ENCODE results near the gene ZBTB48. TPM values are rescaled to one million over a fixed set of nuclear protein-coding genes. Genes with fewer than 3 reads are reported as not detected.

ZBTB48 gene
- polyA plus RNA-seq, 1 of the 3 experiments (the other 2 are of a cell fraction) = 31.2 TPM

- no peak; a peak in 1 of 4 replicates for TF ChIP-seq EP300 (IDR thresholded peaks at IDR 0.05; ENCODE audit: borderline replicate concordance in 1 of 2, low read depth in 1 of 2, low read length in 1 of 2)
- TF ChIP-seq USF1 (IDR thresholded peaks at IDR 0.05; ENCODE audit: borderline replicate concordance, low read depth) = no peak
- peak; percentile 15; the same call in 1 of the 2 replicates for TF ChIP-seq TCF12 (IDR thresholded peaks at IDR 0.05)
- TF ChIP-seq GATA2 (CRISPR knock-in tag; IDR thresholded peaks at IDR 0.05) = no peak
- no peak for TF ChIP-seq SIN3A (IDR thresholded peaks at IDR 0.05; ENCODE audit: borderline replicate concordance, low read depth, low read length)
- TF ChIP-seq FOSL2 (IDR thresholded peaks at IDR 0.05; ENCODE audit: borderline replicate concordance, low read depth) = no peak
- no peak for TF ChIP-seq TAF1 (IDR thresholded peaks at IDR 0.05; ENCODE audit: borderline replicate concordance, low read depth, low read length)
- no peak for TF ChIP-seq USF2 (IDR thresholded peaks at IDR 0.05; ENCODE audit: borderline replicate concordance, low read depth, low read length)
- no peak for TF ChIP-seq RFX5 (IDR thresholded peaks at IDR 0.05; ENCODE audit: low read length)
- no peak for TF ChIP-seq POLR2AphosphoS5 (IDR thresholded peaks at IDR 0.05; ENCODE audit: low read depth, low read length)
- peak; percentile 52 for TF ChIP-seq GABPA (IDR thresholded peaks at IDR 0.05; ENCODE audit: low read depth)
- no peak for TF ChIP-seq TEAD4 (IDR thresholded peaks at IDR 0.05; ENCODE audit: borderline replicate concordance, insufficient read depth)
- TF ChIP-seq CHD2 (IDR thresholded peaks at IDR 0.05; ENCODE audit: low read length, partially characterized antibody) = peak; percentile 96
- TF ChIP-seq NFIC (IDR thresholded peaks at IDR 0.05; ENCODE audit: borderline replicate concordance) = no peak
These were observed 33.7 kb downstream of the ZBTB48 start, which contains the start of gene PHF13 (continued) for GRCh38 chr1:6613361-6614018.

- H3K9ac ChIP-seq = peak overlapping the region; percentile 86
- POLR2A ChIA-PET = interaction anchor here (0.6 kb wide), 1 partner anchor 66 kb away, joined by 3 read pairs; no protein-coding TSS in a partner anchor
- no peaks in the 10 kb centered on the region for H3K9me3 ChIP-seq
- no peaks in the 10 kb centered on the region for H3K9me2 ChIP-seq
- peaks cover 14% of the 10 kb centered on the region for H3F3A ChIP-seq (replicated peaks; ENCODE audit: insufficient read depth)
- peak overlapping the region; percentile 73 to 77 for H3K27ac ChIP-seq (ENCODE audit: low read depth in 2 of 2, low read length in 1 of 2)
- peaks cover 41% of the 10 kb centered on the region for H4K20me1 ChIP-seq (ENCODE audit: insufficient read depth)
- H3K4me1 ChIP-seq (ENCODE audit: control insufficient read depth in 1 of 2, insufficient read depth in 2 of 2, low read depth in 1 of 2, low read length in 1 of 2) = peaks cover 0 to 7% of the 10 kb centered on the region in 2 experiments; a peak in 1 of 4 replicates
- CTCF ChIA-PET = interaction anchor here (1.0 to 1.1 kb wide), 2 partner anchors 11 to 59 kb away, joined by 4 to 5 read pairs; partner anchors contain the start of genes KLHL21, NOL9 and TAS1R1
- peaks cover 2 to 3% of the 10 kb centered on the region in 2 experiments for H3K36me3 ChIP-seq (replicated peaks in 1 of 2; ENCODE audit: control insufficient read depth in 1 of 2, insufficient read depth in 2 of 2, low read length in 1 of 2)
- peak; percentile 90 for DNase-seq
- H3K79me2 ChIP-seq (ENCODE audit: insufficient read depth) = peaks cover 52% of the 10 kb centered on the region
- H3K4me2 ChIP-seq = peak overlapping the region; percentile 90; the same call in 1 of the 2 replicates
- TF ChIP-seq FOXM1 (IDR thresholded peaks at IDR 0.05; ENCODE audit: low read depth) (no peak), MXI1 (IDR thresholded peaks at IDR 0.05; ENCODE audit: low read depth, low read length) (no peak), GABPA (IDR thresholded peaks at IDR 0.05; ENCODE audit: low read depth) (no peak), NRF1 (IDR thresholded peaks at IDR 0.05; ENCODE audit: low read depth, low read length) (no peak), NFIC (IDR thresholded peaks at IDR 0.05; ENCODE audit: borderline replicate concordance) (no peak), MEF2A (IDR thresholded peaks at IDR 0.05; ENCODE audit: borderline replicate concordance, low read depth) (no peak), USF1 (IDR thresholded peaks at IDR 0.05; ENCODE audit: borderline replicate concordance, low read depth) (no peak), CTCF (IDR thresholded peaks at IDR 0.05) (no peak)
- 0% methylated on average over 7 of the region's 117 CpGs for WGBS (ENCODE audit: low lambda C conversion rate)
- H2AFZ ChIP-seq (ENCODE audit: low read depth) = 0 out of 2 replicates have a peak overlapping the region, but pooled peaks have one; percentile 51
- no peaks in the 10 kb centered on the region for H3K27me3 ChIP-seq (ENCODE audit: insufficient read depth)
- peak overlapping the region; percentile 67 to 75 for H3K4me3 ChIP-seq (ENCODE audit: low read depth in 2 of 2, low read length in 1 of 2)
These were observed 34.5 kb downstream of the ZBTB48 start for GRCh38 chr1:6614019-6614928.

Data from SK-N-SH (cell line).